MM.1S (cell line): ENCODE results near the gene INS.
A peak's percentile ranks its signal among the peaks of the same experiment; 100 is the strongest.

Source experiments
- EZH2phosphoT487 ChIP-seq: fragments of 300-600 bp; sonication (generic); IDR thresholded peaks from 2 replicates; pipeline ENCODE4 v1.6.1; 2018; ENCODE audit warnings: antibody characterized with exemption, low read length
- TF ChIP-seq, protein P1 (sequence below): fragments of 300-600 bp; sonication (generic); IDR thresholded peaks from 2 replicates; pipeline ENCODE4 v1.5.1; 2016; ENCODE audit warnings: antibody characterized with exemption, low read length, mixed read lengths

DNA sequence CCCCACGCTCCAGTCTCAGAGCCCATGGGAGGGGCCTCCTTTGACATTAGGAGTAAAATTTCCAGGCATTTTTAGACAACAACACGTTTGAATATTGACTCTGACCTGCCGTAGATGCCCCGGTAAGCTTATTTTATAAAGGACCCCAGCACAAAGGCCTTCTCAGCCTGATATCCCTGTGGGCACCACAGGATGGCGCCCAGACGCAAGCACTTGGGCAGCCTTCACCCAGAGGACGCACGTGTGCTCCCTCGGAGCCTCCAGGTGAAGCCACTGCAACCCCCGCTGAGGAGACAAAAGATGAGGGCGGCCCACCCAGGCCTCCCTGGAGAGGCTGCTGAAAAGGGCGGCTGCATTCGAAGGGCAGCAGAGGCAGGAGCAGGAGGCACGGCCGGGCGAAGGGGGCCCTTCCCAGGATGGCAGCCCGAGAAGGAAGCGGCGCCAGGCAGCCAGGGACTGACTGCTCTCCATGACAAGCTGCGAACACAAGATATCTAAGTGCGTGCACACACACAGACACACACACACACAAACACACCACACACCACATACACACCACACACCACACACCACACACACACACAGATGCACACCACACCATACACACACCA lies 25.8 kb upstream of the INS start:
- TF ChIP-seq, protein P1, sequence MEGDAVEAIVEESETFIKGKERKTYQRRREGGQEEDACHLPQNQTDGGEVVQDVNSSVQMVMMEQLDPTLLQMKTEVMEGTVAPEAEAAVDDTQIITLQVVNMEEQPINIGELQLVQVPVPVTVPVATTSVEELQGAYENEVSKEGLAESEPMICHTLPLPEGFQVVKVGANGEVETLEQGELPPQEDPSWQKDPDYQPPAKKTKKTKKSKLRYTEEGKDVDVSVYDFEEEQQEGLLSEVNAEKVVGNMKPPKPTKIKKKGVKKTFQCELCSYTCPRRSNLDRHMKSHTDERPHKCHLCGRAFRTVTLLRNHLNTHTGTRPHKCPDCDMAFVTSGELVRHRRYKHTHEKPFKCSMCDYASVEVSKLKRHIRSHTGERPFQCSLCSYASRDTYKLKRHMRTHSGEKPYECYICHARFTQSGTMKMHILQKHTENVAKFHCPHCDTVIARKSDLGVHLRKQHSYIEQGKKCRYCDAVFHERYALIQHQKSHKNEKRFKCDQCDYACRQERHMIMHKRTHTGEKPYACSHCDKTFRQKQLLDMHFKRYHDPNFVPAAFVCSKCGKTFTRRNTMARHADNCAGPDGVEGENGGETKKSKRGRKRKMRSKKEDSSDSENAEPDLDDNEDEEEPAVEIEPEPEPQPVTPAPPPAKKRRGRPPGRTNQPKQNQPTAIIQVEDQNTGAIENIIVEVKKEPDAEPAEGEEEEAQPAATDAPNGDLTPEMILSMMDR, result peak; percentile 51
- TF ChIP-seq EZH2phosphoT487, result no peak
